Measurements from ENCODE around the gene SKAP2.
"Not testable (repeated sequence)": the region's sequence is repeated elsewhere in the genome, so short reads cannot be mapped to it uniquely, and the experiment has no call there.

SKAP2 gene

GRCh38 chr7:26857506-26858240, 6.7 kb downstream of the SKAP2 start:
- no peak for DNase-seq (ENCODE audit: low read depth in 2 of 2)

GRCh38 chr7:26857170-26857505, 7.3 kb downstream of the SKAP2 start:
- DNase-seq (ENCODE audit: low read depth in 2 of 2) = no peak

GRCh38 chr7:26856176-26856985, 8.0 kb downstream of the SKAP2 start:
- DNase-seq (ENCODE audit: low read depth in 2 of 2) = no peak

- no peak for DNase-seq (ENCODE audit: low read depth in 2 of 2)
Observed at GRCh38 chr7:26854876-26855855, 9.2 kb downstream of the SKAP2 start.

GRCh38 chr7:26853788-26854393, 10.5 kb downstream of the SKAP2 start:
- DNase-seq (ENCODE audit: low read depth in 2 of 2) = no peak

- no peak for DNase-seq (ENCODE audit: low read depth in 2 of 2)
Observed at GRCh38 chr7:26850193-26850651, 14.2 kb downstream of the SKAP2 start.

GRCh38 chr7:26843705-26844104, 20.7 kb downstream of the SKAP2 start:
- DNase-seq (ENCODE audit: low read depth in 2 of 2) = no peak

- no peak for DNase-seq (ENCODE audit: low read depth in 2 of 2)
Observed at GRCh38 chr7:26842897-26843296, 21.5 kb downstream of the SKAP2 start.

GRCh38 chr7:26841003-26841739, 23.2 kb downstream of the SKAP2 start:
- DNase-seq (ENCODE audit: low read depth in 2 of 2) = no peak

GRCh38 chr7:26836793-26837192, 27.6 kb downstream of the SKAP2 start:
- not testable (repeated sequence) for DNase-seq (ENCODE audit: low read depth in 2 of 2)

GRCh38 chr7:26815426-26815825, 49.0 kb downstream of the SKAP2 start:
- no peak for DNase-seq (ENCODE audit: low read depth in 2 of 2)

- no peak for DNase-seq (ENCODE audit: low read depth in 2 of 2)
Observed at GRCh38 chr7:26813432-26813831, 51.0 kb downstream of the SKAP2 start.

- DNase-seq (ENCODE audit: low read depth in 2 of 2) = no peak
Observed at GRCh38 chr7:26794541-26794940, 69.8 kb downstream of the SKAP2 start.

- DNase-seq (ENCODE audit: low read depth in 2 of 2) = no peak
Observed at GRCh38 chr7:26792576-26792975, 71.8 kb downstream of the SKAP2 start.

GRCh38 chr7:26792006-26792405, 72.4 kb downstream of the SKAP2 start:
- no peak for DNase-seq (ENCODE audit: low read depth in 2 of 2)

GRCh38 chr7:26789481-26790184, 74.8 kb downstream of the SKAP2 start:
- DNase-seq (ENCODE audit: low read depth in 2 of 2) = no peak

- DNase-seq (ENCODE audit: low read depth in 2 of 2) = no peak
Observed at GRCh38 chr7:26787701-26788100, 76.7 kb downstream of the SKAP2 start.

- DNase-seq (ENCODE audit: low read depth in 2 of 2) = no peak
Observed at GRCh38 chr7:26784118-26784517, 80.3 kb downstream of the SKAP2 start.

- no peak for DNase-seq (ENCODE audit: low read depth in 2 of 2)
Observed at GRCh38 chr7:26782501-26782900, 81.9 kb downstream of the SKAP2 start.

- DNase-seq (ENCODE audit: low read depth in 2 of 2) = no peak
Observed at GRCh38 chr7:26779978-26780595, 84.3 kb downstream of the SKAP2 start.
